HG02588 (cell line): Measurements from ENCODE around the gene RFX2.
"Not testable (repeated sequence)": the region's sequence is repeated elsewhere in the genome, so short reads cannot be mapped to it uniquely, and the experiment has no call there.

Source experiments
- ATAC-seq: cut with Tn5 transposase; IDR thresholded peaks from one replicate; pipeline ENCODE4 v1.9.1; 2021; ENCODE audit warnings: mild to moderate bottlenecking, moderate library complexity; ENCODE audit not compliant: unreplicated experiment

Gene RFX2

GRCh38 chr19:5993648-5994358 is 116.5 kb downstream of the RFX2 start:
- ATAC-seq: no peak

- no peak for ATAC-seq
Measured at GRCh38 chr19:5993201-5993600, 117.1 kb downstream of the RFX2 start.

GRCh38 chr19:5992756-5993155 is 117.5 kb downstream of the RFX2 start:
- no peak for ATAC-seq

GRCh38 chr19:5991244-5991838 is 119.0 kb downstream of the RFX2 start:
- ATAC-seq: no peak

- ATAC-seq: no peak
Measured at GRCh38 chr19:5990289-5990797, 120.0 kb downstream of the RFX2 start.

- ATAC-seq: no peak
Measured at GRCh38 chr19:5989388-5990074, 120.8 kb downstream of the RFX2 start.

GRCh38 chr19:5988517-5989387 is 121.5 kb downstream of the RFX2 start:
- no peak for ATAC-seq

- no peak for ATAC-seq
Measured at GRCh38 chr19:5987077-5987818, 123.1 kb downstream of the RFX2 start.

- not testable (repeated sequence) for ATAC-seq
Measured at GRCh38 chr19:5985837-5986236, 124.5 kb downstream of the RFX2 start.

GRCh38 chr19:5985098-5985783 is 125.1 kb downstream of the RFX2 start:
- no peak for ATAC-seq

- ATAC-seq: no peak
Measured at GRCh38 chr19:5984600-5984999, 125.7 kb downstream of the RFX2 start.

- no peak for ATAC-seq
Measured at GRCh38 chr19:5983367-5983955, 126.8 kb downstream of the RFX2 start.

GRCh38 chr19:5978606-5979552 is 131.4 kb downstream of the RFX2 start:
- no peak for ATAC-seq

GRCh38 chr19:5977785-5978605 is 132.3 kb downstream of the RFX2 start, which contains the start of gene RANBP3:
Gene RANBP3 (minus strand): TSS chr19:5978140. CDS start chr19:5978082, 58 bp downstream.
- ATAC-seq: peak; percentile 87

- ATAC-seq: no peak
Measured at GRCh38 chr19:5977222-5977784, 133.0 kb downstream of the RFX2 start.

- ATAC-seq: no peak
Measured at GRCh38 chr19:5976768-5977167, 133.5 kb downstream of the RFX2 start.

- ATAC-seq: no peak
Measured at GRCh38 chr19:5975388-5975728, 134.9 kb downstream of the RFX2 start.
